Loucy (cell line): ENCODE data around the gene IPPK.

Experiments
- H2AFZ ChIP-seq: fragments of 200-600 bp; sonication (generic); 2 replicates; pipeline ENCODE4 v1.6.0; 2016; ENCODE audit warnings: antibody characterized with exemption, mild to moderate bottlenecking, low read length, moderate library complexity
- H3F3A ChIP-seq: fragments of 200-600 bp; 2 replicates; pipeline ENCODE4 v1.6.0; 2016; ENCODE audit warnings: antibody characterized with exemption, low read depth, mild to moderate bottlenecking
- H3K27me3 ChIP-seq: fragments of 200-600 bp; sonication (generic); 2 replicates; pipeline ENCODE4 v1.6.1; 2014; ENCODE audit warnings: low read length, mild to moderate bottlenecking; ENCODE audit not compliant: insufficient read depth, poor library complexity, severe bottlenecking
- H3K36me3 ChIP-seq: fragments of 200-600 bp; sonication (generic); 2 replicates; pipeline ENCODE4 v1.6.1; 2016; ENCODE audit warnings: low read length; ENCODE audit not compliant: insufficient read depth
- H3K4me1 ChIP-seq: fragments of 200-600 bp; sonication (generic); 2 replicates; pipeline ENCODE4 v1.5.1; 2014; ENCODE audit warnings: low read length, mild to moderate bottlenecking; ENCODE audit not compliant: insufficient read depth, poor library complexity, severe bottlenecking
- H3K4me2 ChIP-seq: fragments of 200-600 bp; sonication (generic); 2 replicates; pipeline ENCODE4 v1.6.0; 2014; ENCODE audit warnings: antibody characterized with exemption, low read length, low read depth, mild to moderate bottlenecking; ENCODE audit not compliant: poor library complexity, severe bottlenecking
- H3K4me3 ChIP-seq: fragments of 200-600 bp; sonication (generic); 2 replicates; pipeline ENCODE4 v1.5.1; 2014; ENCODE audit warnings: low read length, mild to moderate bottlenecking, mixed read lengths; ENCODE audit not compliant: poor library complexity, severe bottlenecking
- H3K79me2 ChIP-seq: fragments of 200-600 bp; sonication (generic); 2 replicates; pipeline ENCODE4 v1.6.1; 2014; ENCODE audit warnings: low read length; ENCODE audit not compliant: insufficient read depth
- H3K9ac ChIP-seq: fragments of 200-600 bp; sonication (generic); 2 replicates; pipeline ENCODE4 v1.6.0; 2014; ENCODE audit warnings: mild to moderate bottlenecking, low read depth, low read length, moderate library complexity; ENCODE audit not compliant: poor library complexity, severe bottlenecking
- H3K9me2 ChIP-seq: fragments of 200-600 bp; sonication (generic); replicated peaks from 2 replicates; pipeline ENCODE4 v1.6.1; 2016; ENCODE audit warnings: low read depth, low read length, mixed read lengths
- H3K9me3 ChIP-seq: fragments of 200-600 bp; sonication (generic); 2 replicates; pipeline ENCODE4 v1.6.1; 2014; ENCODE audit warnings: mild to moderate bottlenecking, antibody characterized with exemption, low read length, low read depth; ENCODE audit not compliant: insufficient read depth
- H4K20me1 ChIP-seq: fragments of 200-600 bp; sonication (generic); 2 replicates; pipeline ENCODE4 v1.6.0; 2014; ENCODE audit warnings: antibody characterized with exemption, low read length, mild to moderate bottlenecking; ENCODE audit not compliant: insufficient read depth, poor library complexity, severe bottlenecking
- EZH2phosphoT487 ChIP-seq: fragments of 200-600 bp; IDR thresholded peaks from 2 replicates; pipeline ENCODE4 v1.6.1; 2018; ENCODE audit warnings: antibody characterized with exemption, mild to moderate bottlenecking, moderate library complexity, borderline replicate concordance
- TF ChIP-seq, protein P1 (sequence below): fragments of 200-600 bp; sonication (generic); conservative IDR thresholded peaks from 2 replicates; pipeline ENCODE4 v1.5.1; 2014; ENCODE audit warnings: mild to moderate bottlenecking, antibody characterized with exemption, low read length

Gene IPPK

DNA sequence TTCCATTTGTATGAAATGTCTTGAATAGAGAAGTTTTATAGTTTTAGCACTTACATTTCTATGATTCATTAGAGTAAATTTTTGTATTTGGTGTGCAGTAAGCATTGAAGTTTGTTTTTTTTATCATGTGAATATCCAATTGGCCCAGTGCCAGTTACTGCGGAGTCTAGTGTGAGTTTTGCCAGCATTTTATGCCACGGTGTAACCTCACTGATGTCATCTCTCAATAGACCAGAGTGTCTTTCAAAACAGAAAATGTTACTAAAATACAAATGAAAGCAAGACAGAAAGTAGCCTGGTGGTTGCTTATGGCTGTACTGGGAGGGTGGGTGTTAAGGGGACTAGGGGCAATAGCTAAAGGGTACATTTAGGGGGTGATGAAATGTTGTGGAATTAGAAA lies 62.8 kb downstream of the IPPK start:
- no peaks in the 10 kb centered on the region for H3K9me2 ChIP-seq
- no peaks in the 10 kb centered on the region for H3F3A ChIP-seq
- no peak overlapping the region for H3K4me2 ChIP-seq
- H3K79me2 ChIP-seq = no peaks in the 10 kb centered on the region
- peaks cover 3% of the 10 kb centered on the region for H3K4me1 ChIP-seq
- no peaks in the 10 kb centered on the region for H3K27me3 ChIP-seq
- TF ChIP-seq, protein P1, sequence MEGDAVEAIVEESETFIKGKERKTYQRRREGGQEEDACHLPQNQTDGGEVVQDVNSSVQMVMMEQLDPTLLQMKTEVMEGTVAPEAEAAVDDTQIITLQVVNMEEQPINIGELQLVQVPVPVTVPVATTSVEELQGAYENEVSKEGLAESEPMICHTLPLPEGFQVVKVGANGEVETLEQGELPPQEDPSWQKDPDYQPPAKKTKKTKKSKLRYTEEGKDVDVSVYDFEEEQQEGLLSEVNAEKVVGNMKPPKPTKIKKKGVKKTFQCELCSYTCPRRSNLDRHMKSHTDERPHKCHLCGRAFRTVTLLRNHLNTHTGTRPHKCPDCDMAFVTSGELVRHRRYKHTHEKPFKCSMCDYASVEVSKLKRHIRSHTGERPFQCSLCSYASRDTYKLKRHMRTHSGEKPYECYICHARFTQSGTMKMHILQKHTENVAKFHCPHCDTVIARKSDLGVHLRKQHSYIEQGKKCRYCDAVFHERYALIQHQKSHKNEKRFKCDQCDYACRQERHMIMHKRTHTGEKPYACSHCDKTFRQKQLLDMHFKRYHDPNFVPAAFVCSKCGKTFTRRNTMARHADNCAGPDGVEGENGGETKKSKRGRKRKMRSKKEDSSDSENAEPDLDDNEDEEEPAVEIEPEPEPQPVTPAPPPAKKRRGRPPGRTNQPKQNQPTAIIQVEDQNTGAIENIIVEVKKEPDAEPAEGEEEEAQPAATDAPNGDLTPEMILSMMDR = no peak
- H3K9me3 ChIP-seq = 0 out of 2 replicates have a peak, but pooled peaks cover 6% of the 10 kb centered on the region
- H3K9ac ChIP-seq = no peak overlapping the region
- H3K36me3 ChIP-seq = peaks cover 8% of the 10 kb centered on the region; the same call in 1 of the 2 replicates
- H4K20me1 ChIP-seq = no peaks in the 10 kb centered on the region
- no peak overlapping the region for H3K4me3 ChIP-seq
- H2AFZ ChIP-seq = no peak overlapping the region

GRCh38 chr9:92605224-92605623 lies 64.7 kb downstream of the IPPK start:
- H4K20me1 ChIP-seq = no peaks in the 10 kb centered on the region

GRCh38 chr9:92603990-92604389 lies 65.9 kb downstream of the IPPK start:
- no peak overlapping the region for H3K4me2 ChIP-seq
- H4K20me1 ChIP-seq = no peaks in the 10 kb centered on the region
- peaks cover 3% of the 10 kb centered on the region for H3K4me1 ChIP-seq
- H3K9me2 ChIP-seq = no peaks in the 10 kb centered on the region
- no peak overlapping the region for H3K9ac ChIP-seq
- H3K79me2 ChIP-seq = no peaks in the 10 kb centered on the region
- no peak overlapping the region for H3K4me3 ChIP-seq
- no peaks in the 10 kb centered on the region for H3K36me3 ChIP-seq
- H2AFZ ChIP-seq = no peak overlapping the region
- TF ChIP-seq, protein P1 = no peak
- TF ChIP-seq EZH2phosphoT487 = no peak
- H3F3A ChIP-seq = no peaks in the 10 kb centered on the region
- 0 out of 2 replicates have a peak, but pooled peaks cover 6% of the 10 kb centered on the region for H3K9me3 ChIP-seq
- H3K27me3 ChIP-seq = no peaks in the 10 kb centered on the region

More at GRCh38 chr9:92605224-92605623, 64.7 kb downstream of the IPPK start:
- Histone ChIP-seq H3K36me3 (no peaks in the 10 kb centered on the region), H3F3A (no peaks in the 10 kb centered on the region), H3K9me3 (0 out of 2 replicates have a peak, but pooled peaks cover 6% of the 10 kb centered on the region), H3K27me3 (no peaks in the 10 kb centered on the region), H2AFZ (no peak overlapping the region), H3K4me2 (no peak overlapping the region), H3K4me1 (peaks cover 3% of the 10 kb centered on the region), H3K79me2 (no peaks in the 10 kb centered on the region), H3K9ac (no peak overlapping the region), H3K9me2 (no peaks in the 10 kb centered on the region), H3K4me3 (no peak overlapping the region)
- TF ChIP-seq, protein P1 = no peak
- TF ChIP-seq EZH2phosphoT487 = no peak
